Suprapubic skin (tissue), 4 donors: ENCODE measurements around the gene CLN3. TPM values are rescaled to one million over a fixed set of nuclear protein-coding genes. Genes with fewer than 3 reads are reported as not detected.
"Not testable (repeated sequence)": the region's sequence is repeated elsewhere in the genome, so short reads cannot be mapped to it uniquely, and the experiment has no call there.

Experiments
- DNase-seq, 2 donors: peaks; one replicate each; pipeline ENCODE4 v3.0.0-alpha.2; 2019; ENCODE audit warnings: low spot score in 2 of 2
- H3K27ac ChIP-seq: fragments of 200-600 bp; sonication (generic); one replicate; pipeline ENCODE4 v1.5.1; 2019
- H3K27me3 ChIP-seq: fragments of 200-600 bp; sonication (generic); one replicate; pipeline ENCODE4 v1.5.1; 2019
- H3K36me3 ChIP-seq: fragments of 200-600 bp; sonication (generic); one replicate; pipeline ENCODE4 v1.5.1; 2019
- H3K4me1 ChIP-seq: fragments of 200-600 bp; sonication (generic); one replicate; pipeline ENCODE4 v1.5.1; 2019
- H3K4me3 ChIP-seq: fragments of 200-600 bp; sonication (generic); one replicate; pipeline ENCODE4 v1.5.1; 2019; ENCODE audit warnings: mild to moderate bottlenecking
- H3K9me3 ChIP-seq: fragments of 200-600 bp; sonication (generic); one replicate; pipeline ENCODE4 v1.5.1; 2019
- EP300 ChIP-seq: sonication (generic); formaldehyde crosslinking; IDR thresholded peaks from one replicate; pipeline ENCODE4 v1.6.1; 2017; ENCODE audit warnings: antibody characterized with exemption
- POLR2A ChIP-seq, 2 donors: fragments of 450-650 bp; IDR thresholded peaks; one replicate each; pipeline ENCODE4 v1.6.1; 2017; ENCODE audit warnings: antibody characterized with exemption in 2 of 2, mild to moderate bottlenecking in 2 of 2, moderate library complexity in 2 of 2
- POLR2AphosphoS5 ChIP-seq, 3 donors: sonication (generic); formaldehyde crosslinking; IDR thresholded peaks; one replicate each; pipeline ENCODE4 v1.6.1; 2017; ENCODE audit warnings: antibody characterized with exemption in 3 of 3
- WGBS: methylation state at CpG from one replicate; pipeline ENCODE4 v1.1.5; 2018; 5-methylcytosine and 5-hydroxymethylcytosine counted together
- total RNA-seq, 4 donors: library from RNA; depleted of rRNA; stranded (reverse); fragments of >200 nt; gene quantifications; one replicate each; pipeline ENCODE4 v1.1.0, GENCODE V29; 2016
- TF ChIP-seq, protein P1 (sequence below), 2 donors: fragments of 200-600 bp in 1 of 2; fragments of 450-650 bp in 1 of 2; sonication (generic) in 1 of 2; IDR thresholded peaks; one replicate each; pipeline ENCODE4 v1.5.1; 2016 to 2019; ENCODE audit warnings: antibody characterized with exemption in 2 of 2, mild to moderate bottlenecking in 1 of 2, moderate library complexity in 1 of 2

CLN3 gene
- total RNA-seq, 4 donors from 2014 or later = 26.0 to 62.9 (median 35.1) TPM

DNA sequence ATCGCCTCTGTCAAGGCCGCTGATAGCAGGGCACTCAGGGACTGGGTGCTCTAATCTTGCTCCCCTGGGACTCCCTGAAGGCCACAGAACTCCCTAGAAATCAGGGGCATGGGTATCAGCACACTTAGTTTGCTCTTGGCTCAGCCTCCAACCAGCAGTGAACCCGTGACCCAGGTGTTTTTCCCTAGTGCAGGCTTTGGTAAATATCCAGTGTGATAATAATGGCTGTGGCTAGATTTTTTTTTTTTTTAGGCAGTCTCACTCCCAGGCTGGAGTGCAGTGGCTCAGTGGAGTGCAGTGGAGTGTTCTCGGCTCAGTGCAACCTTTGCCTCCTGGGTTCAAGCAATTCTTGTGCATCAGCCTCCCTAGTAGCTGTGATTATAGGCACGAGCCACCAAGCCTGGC, 36.6 kb upstream of the CLN3 start:
- Histone ChIP-seq H3K9me3 (no peaks in the 10 kb centered on the region), H3K4me1 (peaks cover 11% of the 10 kb centered on the region), H3K36me3 (peaks cover 4% of the 10 kb centered on the region), H3K4me3 (no peak overlapping the region), H3K27ac (no peak overlapping the region), H3K27me3 (no peaks in the 10 kb centered on the region)
- no peak for DNase-seq
- 82% methylated on average over 5 of the region's 5 CpGs for WGBS
- TF ChIP-seq POLR2A (IDR thresholded peaks at IDR 0.05) = no peak
- TF ChIP-seq, protein P1, sequence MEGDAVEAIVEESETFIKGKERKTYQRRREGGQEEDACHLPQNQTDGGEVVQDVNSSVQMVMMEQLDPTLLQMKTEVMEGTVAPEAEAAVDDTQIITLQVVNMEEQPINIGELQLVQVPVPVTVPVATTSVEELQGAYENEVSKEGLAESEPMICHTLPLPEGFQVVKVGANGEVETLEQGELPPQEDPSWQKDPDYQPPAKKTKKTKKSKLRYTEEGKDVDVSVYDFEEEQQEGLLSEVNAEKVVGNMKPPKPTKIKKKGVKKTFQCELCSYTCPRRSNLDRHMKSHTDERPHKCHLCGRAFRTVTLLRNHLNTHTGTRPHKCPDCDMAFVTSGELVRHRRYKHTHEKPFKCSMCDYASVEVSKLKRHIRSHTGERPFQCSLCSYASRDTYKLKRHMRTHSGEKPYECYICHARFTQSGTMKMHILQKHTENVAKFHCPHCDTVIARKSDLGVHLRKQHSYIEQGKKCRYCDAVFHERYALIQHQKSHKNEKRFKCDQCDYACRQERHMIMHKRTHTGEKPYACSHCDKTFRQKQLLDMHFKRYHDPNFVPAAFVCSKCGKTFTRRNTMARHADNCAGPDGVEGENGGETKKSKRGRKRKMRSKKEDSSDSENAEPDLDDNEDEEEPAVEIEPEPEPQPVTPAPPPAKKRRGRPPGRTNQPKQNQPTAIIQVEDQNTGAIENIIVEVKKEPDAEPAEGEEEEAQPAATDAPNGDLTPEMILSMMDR (IDR thresholded peaks at IDR 0.05) = no peak
- no peak for TF ChIP-seq POLR2AphosphoS5 (IDR thresholded peaks at IDR 0.05)
- TF ChIP-seq EP300 = no peak

DNA sequence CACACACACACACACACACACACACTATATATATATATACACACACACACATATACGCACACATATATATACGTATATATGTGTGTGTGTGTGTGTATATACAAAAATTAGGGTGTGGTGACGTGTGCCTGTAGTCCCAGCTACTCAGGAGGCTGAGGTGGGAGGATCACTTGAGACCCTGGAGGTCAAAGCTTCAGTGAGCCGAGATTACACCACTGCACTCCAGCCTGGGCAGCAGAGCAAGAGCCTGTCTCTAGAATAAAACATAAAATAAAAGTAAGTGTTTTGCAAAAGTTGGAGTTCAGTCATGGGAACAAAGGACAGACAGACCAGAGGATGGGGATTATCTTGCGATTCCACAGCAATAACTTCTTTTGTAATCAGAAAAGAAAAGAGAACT, 36.1 kb upstream of the CLN3 start:
- no peak overlapping the region for H3K4me3 ChIP-seq
- 90% methylated on average over 5 of the region's 5 CpGs for WGBS
- H3K27ac ChIP-seq = no peak overlapping the region
- TF ChIP-seq, protein P1 (IDR thresholded peaks at IDR 0.05) = no peak
- H3K4me1 ChIP-seq = peaks cover 6% of the 10 kb centered on the region
- H3K27me3 ChIP-seq = no peaks in the 10 kb centered on the region
- DNase-seq = no peak
- no peaks in the 10 kb centered on the region for H3K9me3 ChIP-seq
- H3K36me3 ChIP-seq = peaks cover 4% of the 10 kb centered on the region

DNA sequence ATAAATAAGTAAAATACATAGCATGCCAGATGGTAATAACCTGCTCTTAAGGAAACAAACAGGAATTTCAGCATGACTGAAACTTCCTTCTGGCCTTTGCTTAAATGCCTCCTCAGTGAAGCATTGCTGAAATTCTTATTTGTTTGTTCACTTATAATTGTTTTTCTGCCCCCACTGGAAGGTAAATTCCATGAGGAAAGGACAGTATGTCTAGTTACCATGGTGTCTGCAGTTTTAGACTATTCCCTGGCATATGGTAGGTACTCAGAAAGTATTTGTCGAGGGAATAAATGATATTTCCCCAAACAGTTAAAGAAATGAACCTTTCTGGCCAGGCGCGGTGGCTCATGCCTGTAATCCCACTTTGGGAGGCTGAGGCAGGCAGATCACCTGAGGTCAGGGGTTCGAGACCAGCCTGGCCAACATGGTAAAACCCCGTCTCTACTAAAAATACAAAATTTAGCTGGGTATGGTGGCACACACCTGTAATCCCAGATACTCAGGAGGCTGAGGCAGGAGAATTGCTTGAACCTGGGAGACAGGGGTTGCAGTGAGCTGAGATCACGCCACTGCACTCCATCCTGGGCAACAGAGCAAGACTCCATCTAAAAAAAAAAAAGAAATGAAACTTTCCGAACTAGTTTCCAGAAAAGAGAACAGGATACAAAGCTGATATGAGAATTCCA, 35.4 kb upstream of the CLN3 start:
- H3K36me3 ChIP-seq, H3K4me1 ChIP-seq, H3K4me3 ChIP-seq, H3K9me3 ChIP-seq, DNase-seq, H3K27me3 ChIP-seq, H3K27ac ChIP-seq: not testable (repeated sequence)
- WGBS = 94% methylated on average over 7 of the region's 7 CpGs

DNA sequence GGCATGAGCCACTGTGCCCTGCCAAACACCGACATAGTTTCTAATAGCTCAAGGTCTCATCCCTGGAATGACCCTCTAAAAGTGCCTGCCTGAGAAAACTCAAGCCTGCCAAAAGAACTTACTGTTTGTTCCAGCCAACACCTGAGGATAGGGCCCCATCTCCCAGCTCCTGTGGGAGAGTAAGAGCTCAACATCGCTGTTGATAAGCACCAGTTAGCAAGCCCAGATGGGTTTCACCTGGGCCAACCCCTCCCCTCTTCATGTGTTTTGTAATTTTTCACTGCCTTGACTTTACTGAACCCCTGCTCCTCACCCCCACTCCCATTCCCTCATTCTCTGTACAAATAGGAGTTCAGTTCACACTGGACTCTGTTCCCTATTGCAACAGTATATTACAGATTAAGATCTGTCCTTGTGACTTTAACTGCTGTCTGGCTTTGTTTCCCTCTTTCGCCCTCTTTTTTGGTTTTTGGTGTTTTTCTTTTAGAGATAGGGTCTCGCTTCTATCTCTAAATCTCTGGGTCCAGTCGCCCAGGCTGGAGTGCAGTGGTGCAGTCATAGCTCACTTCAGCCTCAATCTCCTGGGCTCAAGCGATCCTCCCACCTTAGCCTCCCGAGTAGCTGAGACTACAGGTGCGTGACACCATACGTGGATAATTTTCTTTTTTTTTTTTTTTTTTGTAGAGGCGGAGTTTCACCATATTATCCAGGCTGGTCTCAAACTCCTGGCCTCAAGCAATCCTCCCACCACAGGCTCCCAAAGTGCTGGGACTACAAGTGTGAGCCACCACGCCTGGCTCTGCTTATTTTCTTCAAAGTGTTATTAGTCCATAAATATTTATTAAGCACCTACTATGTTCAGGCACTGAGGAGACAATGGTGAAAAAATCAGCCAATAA, 34.6 kb upstream of the CLN3 start:
- H3K4me1 ChIP-seq = peaks cover 3% of the 10 kb centered on the region
- no peaks in the 10 kb centered on the region for H3K27me3 ChIP-seq
- peaks cover 4% of the 10 kb centered on the region for H3K36me3 ChIP-seq
- H3K27ac ChIP-seq = no peak overlapping the region
- H3K9me3 ChIP-seq = no peaks in the 10 kb centered on the region
- H3K4me3 ChIP-seq = no peak overlapping the region
- 85% methylated on average over 11 of the region's 11 CpGs for WGBS
- no peak for TF ChIP-seq POLR2A (IDR thresholded peaks at IDR 0.05)
- TF ChIP-seq, protein P1 (IDR thresholded peaks at IDR 0.05) = no peak
- TF ChIP-seq POLR2AphosphoS5 (IDR thresholded peaks at IDR 0.05) = no peak
- no peak for TF ChIP-seq EP300
- DNase-seq = no peak

DNA sequence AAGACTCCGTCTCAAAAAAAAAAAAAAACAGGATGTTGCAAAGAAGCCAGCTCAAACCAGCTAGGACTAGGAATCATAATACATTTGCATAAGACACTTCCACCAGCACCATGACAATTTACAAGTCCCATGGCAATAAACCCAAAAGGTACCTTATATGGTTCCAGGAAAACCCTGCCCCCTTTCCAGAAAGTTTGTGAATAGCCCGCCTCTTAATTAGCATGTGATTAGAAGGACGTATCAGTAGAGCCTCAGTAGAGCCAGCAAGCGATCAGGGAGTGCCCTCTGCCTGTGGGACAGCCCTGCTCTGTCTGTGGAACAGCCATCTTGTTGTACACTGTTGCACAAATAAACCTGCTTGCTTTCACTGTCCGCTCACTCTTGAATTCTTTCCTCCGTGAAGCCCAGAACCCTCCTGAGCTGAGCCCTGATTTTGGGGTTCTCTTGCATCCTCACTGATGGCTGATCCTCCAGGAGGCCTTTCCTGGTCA, 32.9 kb upstream of the CLN3 start:
- Histone ChIP-seq H3K9me3 (no peaks in the 10 kb centered on the region), H3K27me3 (no peaks in the 10 kb centered on the region), H3K4me3 (no peak overlapping the region), H3K36me3 (peaks cover 4% of the 10 kb centered on the region), H3K4me1 (peaks cover 3% of the 10 kb centered on the region), H3K27ac (no peak overlapping the region)
- TF ChIP-seq POLR2A (IDR thresholded peaks at IDR 0.05) (no peak), POLR2AphosphoS5 (IDR thresholded peaks at IDR 0.05) (no peak), EP300 (no peak)
- TF ChIP-seq, protein P1 (IDR thresholded peaks at IDR 0.05) = no peak
- 75% methylated on average over 6 of the region's 6 CpGs for WGBS
- DNase-seq = no peak
